Left lobe of liver (tissue), 2 donors: Measurements from ENCODE around the gene METTL16. TPM values are rescaled to one million over a fixed set of nuclear protein-coding genes. Genes with fewer than 3 reads are reported as not detected.

Experiments used
- ATAC-seq: fragments of 200-7000 bp; cut with Tn5 transposase; one replicate; pipeline ENCODE4 v1.9.1; 2020; ENCODE audit warnings: mild to moderate bottlenecking, moderate library complexity
- DNase-seq: peaks from one replicate; pipeline ENCODE4 v3.0.0-alpha.2; 2020; ENCODE audit warnings: low spot score
- total RNA-seq: library from RNA; stranded (reverse); gene quantifications from one replicate; pipeline ENCODE4 v1.2.1, GENCODE V29; 2021
- donor health status: DM: no; HTN: no; CAD: no; lungs with moderate emphysema.
- donor health status: DM: no; HTN: yes; CAD: no.

Gene METTL16
- total RNA-seq, 1 donor from 2014 or later: 8.1 TPM

- DNase-seq (no peak), ATAC-seq (no peak)
Observed at GRCh38 chr17:2385240-2386210, 126.2 kb downstream of the METTL16 start.

- no peak for ATAC-seq
- DNase-seq: no peak
Observed at GRCh38 chr17:2384439-2385127, 127.1 kb downstream of the METTL16 start.

DNA sequence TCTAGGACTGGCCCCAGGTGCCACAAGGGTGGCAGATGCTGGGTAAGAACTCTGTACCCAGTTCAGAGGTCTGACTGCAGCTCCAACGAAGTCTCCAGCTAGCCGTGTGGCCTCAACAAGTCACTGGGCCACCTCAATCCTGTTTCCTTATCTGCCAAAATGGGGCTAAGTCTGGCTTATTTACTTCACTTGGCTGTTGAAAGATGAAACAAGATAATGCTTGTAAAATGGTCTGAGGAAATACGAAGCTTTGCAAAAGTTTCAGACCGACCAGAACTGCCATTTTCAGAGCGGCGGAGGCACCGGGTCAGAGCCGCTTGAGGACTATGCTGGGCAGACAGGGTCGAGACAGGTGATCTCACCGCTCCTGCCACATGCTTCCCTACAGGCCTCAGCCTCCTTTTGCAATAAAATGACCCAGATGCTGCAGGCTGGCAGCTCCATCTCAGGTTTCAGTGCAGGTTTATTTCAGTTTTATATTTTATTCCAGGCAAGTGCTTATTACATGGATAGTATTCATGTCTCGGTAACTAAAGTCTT lies 128.0 kb downstream of the METTL16 start:
- DNase-seq (no peak), ATAC-seq (peak; percentile 68)

- DNase-seq (no peak), ATAC-seq (no peak)
Observed at GRCh38 chr17:2380950-2381649, 130.6 kb downstream of the METTL16 start.

DNA sequence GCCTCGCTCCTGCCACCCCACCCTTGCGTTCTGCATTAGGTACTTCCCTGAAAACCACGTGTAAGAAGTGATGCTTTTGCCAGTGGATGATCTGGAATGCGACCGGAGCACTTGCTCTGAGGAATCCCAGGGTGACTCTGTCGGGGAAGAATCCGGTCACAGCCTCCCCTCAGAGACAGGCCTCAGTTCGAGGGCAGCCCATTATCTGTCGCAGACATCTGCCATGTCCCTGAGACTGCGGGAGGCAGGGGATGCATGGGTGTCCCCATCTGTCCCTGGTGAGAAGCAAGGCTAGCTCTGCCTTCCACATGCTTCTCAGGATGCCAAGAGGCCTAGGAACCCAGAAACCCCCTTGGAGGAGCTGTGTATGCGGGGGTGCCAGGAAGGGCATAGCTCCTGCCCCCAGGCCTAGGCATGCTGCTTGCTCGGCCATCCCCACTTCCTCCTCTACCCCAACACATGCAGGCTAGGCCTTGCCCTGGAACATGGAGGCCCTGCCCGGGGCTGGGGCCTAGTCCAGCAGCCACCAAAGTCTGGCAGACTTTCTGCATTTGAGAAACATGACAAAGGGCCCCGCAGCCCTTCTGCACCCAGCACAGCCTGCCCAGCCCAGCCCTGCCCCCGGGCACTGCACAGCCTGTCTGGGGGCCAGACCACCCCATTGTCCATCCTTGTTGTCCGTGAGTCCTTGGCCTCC lies 131.3 kb downstream of the METTL16 start:
- no peak for DNase-seq
- ATAC-seq: no peak

GRCh38 chr17:2379489-2380225 lies 132.0 kb downstream of the METTL16 start:
- ATAC-seq: no peak

GRCh38 chr17:2378905-2379304 lies 132.8 kb downstream of the METTL16 start:
- no peak for DNase-seq

More at GRCh38 chr17:2379489-2380225, 132.0 kb downstream of the METTL16 start:
- no peak for DNase-seq

DNA sequence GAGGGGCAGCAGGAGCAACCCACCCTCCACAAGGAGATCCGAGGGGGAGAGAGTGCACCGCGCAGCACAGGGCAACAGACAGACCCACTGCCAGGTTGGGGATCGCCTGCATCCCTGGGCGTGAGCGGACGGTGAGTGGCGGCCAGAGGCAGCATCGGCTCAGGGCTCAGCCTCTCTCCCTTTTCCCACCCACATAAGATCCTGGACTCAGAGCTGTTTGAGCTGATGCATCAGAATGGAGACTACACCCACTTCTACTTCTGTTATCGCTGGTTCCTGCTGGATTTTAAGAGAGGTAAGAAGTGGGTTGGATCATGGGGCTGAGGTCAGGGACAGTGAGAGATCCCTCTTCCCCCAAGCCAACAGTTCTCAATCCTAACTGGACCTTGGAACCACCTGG lies 134.0 kb downstream of the METTL16 start:
- no peak for DNase-seq
- ATAC-seq: no peak

More at GRCh38 chr17:2378905-2379304, 132.8 kb downstream of the METTL16 start:
- ATAC-seq: no peak

DNA sequence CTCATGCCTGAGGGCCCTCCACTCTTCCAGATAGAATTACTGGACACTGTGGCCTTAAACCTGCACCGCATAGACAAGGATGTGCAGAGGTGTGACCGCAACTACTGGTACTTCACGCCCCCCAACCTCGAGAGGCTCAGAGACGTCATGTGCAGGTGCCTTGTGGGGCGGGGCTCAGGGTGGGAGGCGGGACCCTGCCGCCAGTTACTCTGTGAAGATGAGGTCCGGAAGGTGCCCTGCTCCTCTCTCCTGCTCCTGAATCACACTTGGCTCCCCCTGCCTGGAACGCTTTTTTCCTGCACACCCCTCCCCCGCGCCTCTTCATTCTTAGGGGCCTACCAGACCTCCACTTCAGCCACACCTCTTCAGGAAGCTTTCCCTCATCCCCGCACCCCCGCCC lies 135.6 kb downstream of the METTL16 start:
- DNase-seq (no peak), ATAC-seq (no peak)

- ATAC-seq (no peak), DNase-seq (no peak)
Observed at GRCh38 chr17:2375406-2375805, 136.3 kb downstream of the METTL16 start.

DNA sequence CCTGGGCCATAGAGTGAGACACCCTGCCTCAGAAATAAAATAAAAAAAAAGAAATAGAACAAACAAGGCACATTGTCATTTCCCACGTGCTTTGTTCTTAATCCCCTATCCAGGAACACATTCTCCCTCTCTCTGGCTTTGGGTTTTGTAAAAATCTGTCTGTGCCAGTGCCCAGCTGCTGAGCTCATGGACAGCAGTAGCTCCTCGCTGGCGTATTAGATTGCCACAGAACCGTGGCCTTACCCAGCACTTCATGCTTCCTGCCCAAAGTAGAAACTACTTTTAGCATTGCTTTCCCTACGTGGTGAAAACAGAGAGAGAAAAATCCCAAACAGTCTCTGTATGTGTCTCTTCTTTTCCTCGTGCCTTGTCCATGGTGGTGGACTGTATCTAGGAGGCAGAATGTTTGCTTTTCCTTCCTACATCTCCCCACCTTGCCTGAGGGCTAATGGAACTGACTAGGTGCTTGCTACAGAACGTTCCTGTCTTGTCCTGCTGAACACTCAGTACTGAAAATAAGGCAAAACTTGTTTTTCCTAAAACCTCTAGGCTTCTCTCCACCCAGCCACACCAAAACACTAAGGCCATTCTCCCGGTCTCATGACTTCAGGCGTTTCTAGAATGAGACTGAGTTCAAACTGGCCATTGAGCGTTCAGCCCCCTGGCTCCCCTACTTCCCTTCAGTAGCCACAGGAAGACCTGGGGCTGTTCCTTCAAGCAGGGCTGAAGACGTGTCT lies 137.0 kb downstream of the METTL16 start:
- no peak for DNase-seq
- no peak for ATAC-seq

DNA sequence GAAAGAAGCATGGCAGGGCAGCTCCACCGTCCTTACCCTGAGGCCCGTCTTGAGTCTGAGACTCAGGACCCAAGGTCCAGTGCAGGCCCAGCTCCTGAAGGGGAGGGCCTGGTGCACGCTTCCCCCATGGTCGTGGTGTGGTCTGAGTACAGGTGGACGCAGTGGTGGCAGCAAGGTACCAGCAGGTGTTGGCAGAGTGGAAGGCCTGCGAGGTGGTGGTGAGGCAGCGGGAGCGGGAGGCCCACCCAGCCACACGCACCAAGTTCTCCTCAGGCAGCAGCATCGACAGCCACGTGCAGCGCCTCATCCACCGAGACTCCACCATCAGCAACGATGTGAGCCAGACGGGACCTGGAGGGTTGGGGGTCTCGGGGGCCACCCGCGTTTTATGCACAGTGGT lies 138.5 kb downstream of the METTL16 start:
- DNase-seq: no peak
- ATAC-seq: no peak

DNA sequence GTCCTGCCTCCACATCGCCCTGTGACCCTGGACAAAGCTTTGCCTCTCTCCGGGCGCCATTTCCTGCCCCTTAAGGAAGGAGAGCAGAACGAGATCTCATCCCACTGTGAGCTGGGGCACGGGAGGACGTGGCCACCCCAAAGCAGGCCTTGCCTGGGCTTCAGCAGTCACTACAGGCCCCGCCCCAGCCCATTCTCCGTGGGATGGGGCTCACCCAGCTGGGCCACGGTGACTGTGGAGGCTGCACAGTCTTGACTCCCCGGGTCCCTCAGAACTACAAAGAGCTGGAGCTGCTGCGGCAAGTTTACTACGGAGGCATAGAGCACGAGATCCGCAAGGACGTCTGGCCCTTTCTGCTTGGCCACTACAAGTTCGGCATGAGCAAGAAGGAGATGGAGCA lies 139.0 kb downstream of the METTL16 start:
- ATAC-seq (no peak), DNase-seq (no peak)

GRCh38 chr17:2372180-2372579 lies 139.5 kb downstream of the METTL16 start:
- no peak for DNase-seq
- ATAC-seq: no peak

- DNase-seq (no peak), ATAC-seq (no peak)
Observed at GRCh38 chr17:2371183-2372130, 140.2 kb downstream of the METTL16 start.

GRCh38 chr17:2370211-2370589 lies 141.5 kb downstream of the METTL16 start:
- no peak for DNase-seq
- no peak for ATAC-seq

GRCh38 chr17:2369551-2370210 lies 142.0 kb downstream of the METTL16 start:
- DNase-seq: no peak
- no peak for ATAC-seq
